Measurements from ENCODE around the gene SRMS. TPM values are rescaled to one million over a fixed set of nuclear protein-coding genes. Genes with fewer than 3 reads are reported as not detected.

Gene SRMS
- total and polyA plus RNA-seq, 2 of the 13 experiments (the other 11 are each of a cell fraction or from before 2014, with no cell fraction given), result not detected

DNA sequence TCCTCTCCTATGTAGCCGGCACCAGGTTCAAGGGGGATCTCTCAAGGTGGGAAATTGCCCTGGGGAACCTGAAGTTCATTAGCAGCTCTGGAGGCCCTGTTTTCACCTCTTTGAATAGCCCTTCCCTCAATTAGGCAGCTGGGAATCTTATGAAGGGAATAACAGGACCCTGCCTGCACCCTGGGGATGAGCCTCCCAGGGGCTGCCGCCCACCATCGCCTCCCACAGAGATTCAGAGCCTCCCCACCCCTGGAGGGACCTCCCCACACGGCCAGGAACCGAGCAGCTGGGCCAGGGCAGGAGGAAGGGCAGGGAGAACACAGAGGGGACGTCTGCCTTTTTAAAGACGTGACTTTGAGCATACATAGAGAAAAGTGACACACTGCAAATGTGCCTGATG, 44.0 kb downstream of the SRMS start:
- H3K4me1 ChIP-seq (ENCODE audit: insufficient read depth, low read length), result no peaks in the 10 kb centered on the region
- no peak for TF ChIP-seq THYN1 (CRISPR knock-in tag; IDR thresholded peaks at IDR 0.05; ENCODE audit: borderline replicate concordance, low read depth)
- TF ChIP-seq, protein P1, sequence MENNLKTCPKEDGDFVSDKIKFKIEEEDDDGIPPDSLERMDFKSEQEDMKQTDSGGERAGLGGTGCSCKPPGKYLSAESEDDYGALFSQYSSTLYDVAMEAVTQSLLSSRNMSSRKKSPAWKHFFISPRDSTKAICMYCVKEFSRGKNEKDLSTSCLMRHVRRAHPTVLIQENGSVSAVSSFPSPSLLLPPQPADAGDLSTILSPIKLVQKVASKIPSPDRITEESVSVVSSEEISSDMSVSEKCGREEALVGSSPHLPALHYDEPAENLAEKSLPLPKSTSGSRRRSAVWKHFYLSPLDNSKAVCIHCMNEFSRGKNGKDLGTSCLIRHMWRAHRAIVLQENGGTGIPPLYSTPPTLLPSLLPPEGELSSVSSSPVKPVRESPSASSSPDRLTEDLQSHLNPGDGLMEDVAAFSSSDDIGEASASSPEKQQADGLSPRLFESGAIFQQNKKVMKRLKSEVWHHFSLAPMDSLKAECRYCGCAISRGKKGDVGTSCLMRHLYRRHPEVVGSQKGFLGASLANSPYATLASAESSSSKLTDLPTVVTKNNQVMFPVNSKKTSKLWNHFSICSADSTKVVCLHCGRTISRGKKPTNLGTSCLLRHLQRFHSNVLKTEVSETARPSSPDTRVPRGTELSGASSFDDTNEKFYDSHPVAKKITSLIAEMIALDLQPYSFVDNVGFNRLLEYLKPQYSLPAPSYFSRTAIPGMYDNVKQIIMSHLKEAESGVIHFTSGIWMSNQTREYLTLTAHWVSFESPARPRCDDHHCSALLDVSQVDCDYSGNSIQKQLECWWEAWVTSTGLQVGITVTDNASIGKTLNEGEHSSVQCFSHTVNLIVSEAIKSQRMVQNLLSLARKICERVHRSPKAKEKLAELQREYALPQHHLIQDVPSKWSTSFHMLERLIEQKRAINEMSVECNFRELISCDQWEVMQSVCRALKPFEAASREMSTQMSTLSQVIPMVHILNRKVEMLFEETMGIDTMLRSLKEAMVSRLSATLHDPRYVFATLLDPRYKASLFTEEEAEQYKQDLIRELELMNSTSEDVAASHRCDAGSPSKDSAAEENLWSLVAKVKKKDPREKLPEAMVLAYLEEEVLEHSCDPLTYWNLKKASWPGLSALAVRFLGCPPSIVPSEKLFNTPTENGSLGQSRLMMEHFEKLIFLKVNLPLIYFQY (CRISPR knock-in tag; IDR thresholded peaks at IDR 0.05; ENCODE audit: borderline replicate concordance), result no peak
- TF ChIP-seq ASH2L (IDR thresholded peaks at IDR 0.05; ENCODE audit: insufficient read length, low read depth, low read length), result no peak
- no peak for TF ChIP-seq U2AF2 (IDR thresholded peaks at IDR 0.05; ENCODE audit: low read depth, low read length)
- TF ChIP-seq SPEN (CRISPR knock-in tag; IDR thresholded peaks at IDR 0.05; ENCODE audit: low read depth), result no peak
- TF ChIP-seq HCFC1 (IDR thresholded peaks at IDR 0.05; ENCODE audit: low read depth, low read length), result no peak
- TF ChIP-seq UBTF (CRISPR knock-in tag; IDR thresholded peaks at IDR 0.05), result no peak
- no peak for TF ChIP-seq ZNF670 (CRISPR knock-in tag; IDR thresholded peaks at IDR 0.05; ENCODE audit: borderline replicate concordance)
- TF ChIP-seq TRIM24 (CRISPR knock-in tag; IDR thresholded peaks at IDR 0.05), result no peak
- no peak for TF ChIP-seq ZNF720 (CRISPR knock-in tag; IDR thresholded peaks at IDR 0.05)
- TF ChIP-seq TOE1 (CRISPR knock-in tag; IDR thresholded peaks at IDR 0.05), result no peak
- no peak for TF ChIP-seq ZMYM4 (CRISPR knock-in tag; IDR thresholded peaks at IDR 0.05)
- TF ChIP-seq ZNF205 (CRISPR knock-in tag; IDR thresholded peaks at IDR 0.05), result no peak
- no peak for TF ChIP-seq PRMT3 (CRISPR knock-in tag; IDR thresholded peaks at IDR 0.05; ENCODE audit: borderline replicate concordance, low read depth)
- TF ChIP-seq YEATS4 (CRISPR knock-in tag; IDR thresholded peaks at IDR 0.05; ENCODE audit: borderline replicate concordance), result no peak
- TF ChIP-seq ARHGAP35 (CRISPR knock-in tag; IDR thresholded peaks at IDR 0.05; ENCODE audit: borderline replicate concordance), result no peak
- TF ChIP-seq RAD21 (CRISPR knock-in tag; IDR thresholded peaks at IDR 0.05), result no peak
- H3K9ac ChIP-seq (ENCODE audit: insufficient read depth, low read depth, low read length), result no peak overlapping the region
- no peaks in the 10 kb centered on the region; the same call in 1 of the 2 replicates for H4K20me1 ChIP-seq (ENCODE audit: insufficient read depth, low read length)
- in situ Hi-C loops (cut with HindIII; ENCODE audit: extremely low pct_ligation_motif_present, low pct_unique_long_range_greater_than_20kb), result no loop called here
- POLR2A ChIA-PET, result no interaction called here
- WGBS (ENCODE audit: low lambda C conversion rate), result 4% methylated on average over 6 of the region's 7 CpGs
- H3K27me3 ChIP-seq (ENCODE audit: control insufficient read depth in 1 of 2, insufficient read depth in 2 of 2, low read length in 2 of 2), result peaks cover 26 to 89% of the 10 kb centered on the region in 2 experiments; a peak in 4 of 5 replicates
- no peaks in the 10 kb centered on the region for H3K9me3 ChIP-seq (ENCODE audit: low read length)
- no peak overlapping the region for H3K4me2 ChIP-seq (ENCODE audit: low read depth, low read length)
- intact Hi-C loops (cut with micrococcal nuclease; ENCODE audit: unreplicated experiment), result no loop called here
- no peak overlapping the region for H3K27ac ChIP-seq (ENCODE audit: extremely low read length, insufficient read depth, low read length)
- H2AFZ ChIP-seq (ENCODE audit: low read length), result no peak overlapping the region
- DNase-seq (ENCODE audit: low spot score) (no peak), ATAC-seq (no peak), FAIRE-seq (no peak)
- H3K79me2 ChIP-seq (ENCODE audit: insufficient read depth, low read length), result no peaks in the 10 kb centered on the region
- CTCF ChIA-PET (ENCODE audit: low intra/inter-chr PET ratio, low total read pairs), result no interaction called here
- H3K4me3 ChIP-seq (replicated peaks in 1 of 3; ENCODE audit: insufficient read depth in 1 of 3, low read depth in 2 of 3, low read length in 3 of 3), result no peak overlapping the region
- no peaks in the 10 kb centered on the region for H3K36me3 ChIP-seq (replicated peaks in 1 of 2; ENCODE audit: control insufficient read depth in 1 of 2, insufficient read depth in 2 of 2, low read length in 2 of 2)
- BruUV-seq (replicated peaks), result no TSS peak
